Esophagus muscularis mucosa (tissue), 4 donors: ENCODE results near the gene SAXO1.

Experiments
- EP300 ChIP-seq: sonication (generic); formaldehyde crosslinking; IDR thresholded peaks from one replicate; pipeline ENCODE4 v1.6.1; 2017; ENCODE audit warnings: antibody characterized with exemption
- POLR2A ChIP-seq: fragments of 450-650 bp; IDR thresholded peaks from one replicate; pipeline ENCODE4 v1.6.1; 2017; ENCODE audit warnings: antibody characterized with exemption, moderate library complexity, mild to moderate bottlenecking, low read depth
- TF ChIP-seq, protein P1 (sequence below), 3 experiments: fragments of 200-600 bp in 2 of 3; fragments of 450-650 bp in 1 of 3; sonication (generic) in 2 of 3; IDR thresholded peaks; one replicate each; pipeline ENCODE4 v1.5.1; 2017 to 2019; ENCODE audit warnings: antibody characterized with exemption in 3 of 3, mild to moderate bottlenecking in 2 of 3, moderate library complexity in 1 of 3

DNA sequence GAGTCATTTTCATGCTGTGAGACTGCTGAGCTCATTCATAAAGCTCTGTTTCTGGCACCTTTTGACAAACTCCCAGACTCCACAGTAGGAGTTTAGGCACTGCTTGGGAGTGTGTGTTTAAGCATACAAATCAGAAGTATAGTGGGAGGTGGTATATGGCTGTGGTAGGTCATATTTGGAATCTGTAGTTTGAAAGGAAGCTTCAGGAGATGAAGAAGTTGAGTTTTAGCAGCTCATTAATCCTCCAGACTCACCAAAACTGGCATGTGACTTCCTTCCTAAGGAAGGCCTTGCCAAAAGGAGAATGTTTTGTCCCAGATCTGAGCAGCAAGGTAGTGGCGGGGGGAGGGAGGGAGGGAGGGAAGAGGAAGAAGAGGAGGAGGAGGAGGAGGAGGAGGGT lies 52.8 kb downstream of the SAXO1 start:
- TF ChIP-seq, protein P1, sequence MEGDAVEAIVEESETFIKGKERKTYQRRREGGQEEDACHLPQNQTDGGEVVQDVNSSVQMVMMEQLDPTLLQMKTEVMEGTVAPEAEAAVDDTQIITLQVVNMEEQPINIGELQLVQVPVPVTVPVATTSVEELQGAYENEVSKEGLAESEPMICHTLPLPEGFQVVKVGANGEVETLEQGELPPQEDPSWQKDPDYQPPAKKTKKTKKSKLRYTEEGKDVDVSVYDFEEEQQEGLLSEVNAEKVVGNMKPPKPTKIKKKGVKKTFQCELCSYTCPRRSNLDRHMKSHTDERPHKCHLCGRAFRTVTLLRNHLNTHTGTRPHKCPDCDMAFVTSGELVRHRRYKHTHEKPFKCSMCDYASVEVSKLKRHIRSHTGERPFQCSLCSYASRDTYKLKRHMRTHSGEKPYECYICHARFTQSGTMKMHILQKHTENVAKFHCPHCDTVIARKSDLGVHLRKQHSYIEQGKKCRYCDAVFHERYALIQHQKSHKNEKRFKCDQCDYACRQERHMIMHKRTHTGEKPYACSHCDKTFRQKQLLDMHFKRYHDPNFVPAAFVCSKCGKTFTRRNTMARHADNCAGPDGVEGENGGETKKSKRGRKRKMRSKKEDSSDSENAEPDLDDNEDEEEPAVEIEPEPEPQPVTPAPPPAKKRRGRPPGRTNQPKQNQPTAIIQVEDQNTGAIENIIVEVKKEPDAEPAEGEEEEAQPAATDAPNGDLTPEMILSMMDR (IDR thresholded peaks at IDR 0.05): no peak
- no peak for TF ChIP-seq POLR2A
- TF ChIP-seq EP300: no peak
